ENCODE results near the gene STK35. TPM values are rescaled to one million over a fixed set of nuclear protein-coding genes. Genes with fewer than 3 reads are reported as not detected.

The STK35 gene
- total RNA-seq, 4 donors from 2014 or later: 13.3 to 26.1 (median 20.5) TPM

- TF ChIP-seq CTCF (IDR thresholded peaks at IDR 0.05) (no peak), POLR2A (IDR thresholded peaks at IDR 0.05) (no peak), EP300 (IDR thresholded peaks at IDR 0.05) (no peak)
- Histone ChIP-seq H3K4me1 (no peaks in the 10 kb centered on the region), H3K36me3 (no peaks in the 10 kb centered on the region), H3K27me3 (no peaks in the 10 kb centered on the region), H3K4me3 (no peak overlapping the region), H3K27ac (no peak overlapping the region), H3K9me3 (no peaks in the 10 kb centered on the region)
- no peak for DNase-seq (ENCODE audit: low spot score in 2 of 2)
- WGBS, 2 donors: 56 to 65% methylated on average over 5 of the region's 5 CpGs
Observed at GRCh38 chr20:2195614-2196013, 94.0 kb downstream of the STK35 start.

GRCh38 chr20:2197166-2197565, 95.5 kb downstream of the STK35 start:
- no peak for DNase-seq (ENCODE audit: low spot score in 2 of 2)
- no peaks in the 10 kb centered on the region for H3K27me3 ChIP-seq
- WGBS, 2 donors: 35 to 51% methylated on average over 7 of the region's 7 CpGs
- no peak overlapping the region for H3K4me3 ChIP-seq
- no peaks in the 10 kb centered on the region for H3K4me1 ChIP-seq
- no peaks in the 10 kb centered on the region for H3K9me3 ChIP-seq
- H3K27ac ChIP-seq: no peak overlapping the region
- TF ChIP-seq EP300 (IDR thresholded peaks at IDR 0.05) (no peak), POLR2A (IDR thresholded peaks at IDR 0.05) (no peak), CTCF (IDR thresholded peaks at IDR 0.05) (no peak)
- no peaks in the 10 kb centered on the region for H3K36me3 ChIP-seq

Small RNA genes lying within 50 kb of the gene (small RNA-seq; reads per million reads assigned to genes)
- not detected for gene RPL7P2

Other genes with a start within 250 kb of the STK35 start
- 10 to 100 TPM; 31.7 to 53.0 (median 41.1) TPM for gene SIRPA, start 206.4 kb upstream of the STK35 start, total RNA-seq
- not detected for gene PDYN, start 107.8 kb upstream of the STK35 start, total RNA-seq
- not detected for gene TGM3, start 194.2 kb downstream of the STK35 start, total RNA-seq

All from tibial nerve (tissue), 4 donors.